ENCODE measurements around the gene PRICKLE1.

DNA sequence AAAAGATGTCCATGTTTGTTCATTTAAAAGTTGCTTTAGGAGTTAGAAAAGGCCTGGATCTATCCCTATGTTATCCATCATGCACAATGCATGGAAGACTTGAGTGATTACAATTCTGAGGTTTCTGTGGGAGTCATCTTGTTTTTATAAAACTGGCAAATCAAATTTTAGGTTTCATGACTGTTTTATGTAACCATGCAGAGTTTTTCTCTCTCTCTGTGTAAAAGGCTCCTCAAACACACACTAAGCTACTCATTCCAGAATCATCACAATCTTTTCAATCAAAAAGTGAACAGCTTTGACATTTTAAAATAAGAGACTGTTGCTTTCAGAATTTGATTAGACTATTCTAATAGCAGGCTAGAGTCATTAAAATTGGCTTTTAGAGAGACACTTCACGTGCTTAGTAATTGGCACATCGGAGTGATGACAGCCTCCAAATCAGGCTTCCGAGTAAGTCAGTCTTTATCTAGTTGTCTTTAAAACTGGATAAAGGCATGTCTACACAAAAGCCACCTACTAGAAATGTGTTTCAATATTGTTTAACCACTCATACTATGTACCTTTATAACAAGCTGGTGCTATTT lies 31.9 kb downstream of the PRICKLE1 start:
- TF ChIP-seq, protein P1, sequence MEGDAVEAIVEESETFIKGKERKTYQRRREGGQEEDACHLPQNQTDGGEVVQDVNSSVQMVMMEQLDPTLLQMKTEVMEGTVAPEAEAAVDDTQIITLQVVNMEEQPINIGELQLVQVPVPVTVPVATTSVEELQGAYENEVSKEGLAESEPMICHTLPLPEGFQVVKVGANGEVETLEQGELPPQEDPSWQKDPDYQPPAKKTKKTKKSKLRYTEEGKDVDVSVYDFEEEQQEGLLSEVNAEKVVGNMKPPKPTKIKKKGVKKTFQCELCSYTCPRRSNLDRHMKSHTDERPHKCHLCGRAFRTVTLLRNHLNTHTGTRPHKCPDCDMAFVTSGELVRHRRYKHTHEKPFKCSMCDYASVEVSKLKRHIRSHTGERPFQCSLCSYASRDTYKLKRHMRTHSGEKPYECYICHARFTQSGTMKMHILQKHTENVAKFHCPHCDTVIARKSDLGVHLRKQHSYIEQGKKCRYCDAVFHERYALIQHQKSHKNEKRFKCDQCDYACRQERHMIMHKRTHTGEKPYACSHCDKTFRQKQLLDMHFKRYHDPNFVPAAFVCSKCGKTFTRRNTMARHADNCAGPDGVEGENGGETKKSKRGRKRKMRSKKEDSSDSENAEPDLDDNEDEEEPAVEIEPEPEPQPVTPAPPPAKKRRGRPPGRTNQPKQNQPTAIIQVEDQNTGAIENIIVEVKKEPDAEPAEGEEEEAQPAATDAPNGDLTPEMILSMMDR (IDR thresholded peaks at IDR 0.05 in 2 of 3, conservative IDR thresholded peaks at IDR 0.05 in 1 of 3; ENCODE audit: control insufficient read depth in 2 of 3, extremely low read depth in 1 of 3, insufficient read depth in 1 of 3, low read depth in 3 of 3, low read length in 3 of 3) = no peak
- TF ChIP-seq CBFB (IDR thresholded peaks at IDR 0.05; ENCODE audit: low read depth) (no peak), POLR2A (IDR thresholded peaks at IDR 0.05; ENCODE audit: low read depth, low read length) (no peak), CBX3 (IDR thresholded peaks at IDR 0.05; ENCODE audit: borderline replicate concordance, low read depth) (no peak), POLR2AphosphoS5 (IDR thresholded peaks at IDR 0.05; ENCODE audit: low read length) (no peak), SMAD1 (IDR thresholded peaks at IDR 0.05; ENCODE audit: low read depth, partially characterized antibody) (no peak)

Data from GM12878 (cell line).